ENCODE results near the gene ADAP1. TPM values are rescaled to one million over a fixed set of nuclear protein-coding genes. Genes with fewer than 3 reads are reported as not detected.

The ADAP1 gene
- total RNA-seq, 1 experiment from 2014 or later: 3.1 TPM

- ChIA-PET CTCF (no interaction called here), POLR2A (interaction anchor here (0.6 kb wide), 1 partner anchor 509 kb away, joined by 3 read pairs; no protein-coding TSS in a partner anchor)
- no peak overlapping the region for H3K27ac ChIP-seq (ENCODE audit: low read length)
- intact Hi-C loops (cut with micrococcal nuclease; ENCODE audit: unreplicated experiment) (no loop called here), in situ Hi-C loops (cut with HindIII; ENCODE audit: low pct_unique_long_range_greater_than_20kb, low sequenced_read_pairs) (no loop called here)
- TF ChIP-seq SIN3A (IDR thresholded peaks at IDR 0.05; ENCODE audit: borderline replicate concordance, insufficient read depth, low read depth, low read length) (no peak), REST (IDR thresholded peaks at IDR 0.05; ENCODE audit: insufficient read depth in 1 of 2, low read depth in 2 of 2, low read length in 1 of 2) (no peak)
- TF ChIP-seq, protein P1, sequence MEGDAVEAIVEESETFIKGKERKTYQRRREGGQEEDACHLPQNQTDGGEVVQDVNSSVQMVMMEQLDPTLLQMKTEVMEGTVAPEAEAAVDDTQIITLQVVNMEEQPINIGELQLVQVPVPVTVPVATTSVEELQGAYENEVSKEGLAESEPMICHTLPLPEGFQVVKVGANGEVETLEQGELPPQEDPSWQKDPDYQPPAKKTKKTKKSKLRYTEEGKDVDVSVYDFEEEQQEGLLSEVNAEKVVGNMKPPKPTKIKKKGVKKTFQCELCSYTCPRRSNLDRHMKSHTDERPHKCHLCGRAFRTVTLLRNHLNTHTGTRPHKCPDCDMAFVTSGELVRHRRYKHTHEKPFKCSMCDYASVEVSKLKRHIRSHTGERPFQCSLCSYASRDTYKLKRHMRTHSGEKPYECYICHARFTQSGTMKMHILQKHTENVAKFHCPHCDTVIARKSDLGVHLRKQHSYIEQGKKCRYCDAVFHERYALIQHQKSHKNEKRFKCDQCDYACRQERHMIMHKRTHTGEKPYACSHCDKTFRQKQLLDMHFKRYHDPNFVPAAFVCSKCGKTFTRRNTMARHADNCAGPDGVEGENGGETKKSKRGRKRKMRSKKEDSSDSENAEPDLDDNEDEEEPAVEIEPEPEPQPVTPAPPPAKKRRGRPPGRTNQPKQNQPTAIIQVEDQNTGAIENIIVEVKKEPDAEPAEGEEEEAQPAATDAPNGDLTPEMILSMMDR (IDR thresholded peaks at IDR 0.05): no peak
- H3K36me3 ChIP-seq (ENCODE audit: control insufficient read depth, insufficient read depth, low read length): no peaks in the 10 kb centered on the region; the same call in 1 of the 2 replicates
- no peaks in the 10 kb centered on the region for H3K27me3 ChIP-seq (ENCODE audit: control insufficient read depth, insufficient read depth, low read length)
- H3K4me1 ChIP-seq (ENCODE audit: control insufficient read depth, insufficient read depth, low read length): peaks cover 33% of the 10 kb centered on the region
- DNase-seq (ENCODE audit: low read depth, low spot score): no peak
- no peak overlapping the region for H3K4me3 ChIP-seq (ENCODE audit: low read depth in 2 of 2, low read length in 2 of 2)
- ATAC-seq: peak; percentile 23; the same call in 1 of the 2 replicates
- no TSS peak for BruUV-seq (replicated peaks)
- no peaks in the 10 kb centered on the region for H3K9me3 ChIP-seq (ENCODE audit: control insufficient read depth, insufficient read depth, low read depth, low read length)
Measured at GRCh38 chr7:884191-885003, 70.1 kb downstream of the ADAP1 start.

- CTCF ChIA-PET: interaction anchor here (0.6 to 0.8 kb wide), 2 partner anchors 261 to 530 kb away, joined by 3 to 4 read pairs; no protein-coding TSS in a partner anchor
Measured at GRCh38 chr7:883055-884021, 71.1 kb downstream of the ADAP1 start.

More at GRCh38 chr7:883055-884021, 71.1 kb downstream of the ADAP1 start:
- no peak for TF ChIP-seq POLR2AphosphoS5 (IDR thresholded peaks at IDR 0.05; ENCODE audit: low read depth, low read length)
- TF ChIP-seq, protein P1 (IDR thresholded peaks at IDR 0.05): no peak
- TF ChIP-seq TCF7L2 (IDR thresholded peaks at IDR 0.05; ENCODE audit: low read depth, low read length): no peak
- TF ChIP-seq REST (IDR thresholded peaks at IDR 0.05; ENCODE audit: insufficient read depth in 1 of 2, low read depth in 2 of 2, low read length in 1 of 2): no peak
- TF ChIP-seq SIN3A (IDR thresholded peaks at IDR 0.05; ENCODE audit: borderline replicate concordance, insufficient read depth, low read depth, low read length): no peak
- ATAC-seq: no peak
- no TSS peak for BruUV-seq (replicated peaks)
- Histone ChIP-seq H3K27me3 (ENCODE audit: control insufficient read depth, insufficient read depth, low read length) (no peaks in the 10 kb centered on the region), H3K9me3 (ENCODE audit: control insufficient read depth, insufficient read depth, low read depth, low read length) (no peaks in the 10 kb centered on the region), H3K4me3 (ENCODE audit: low read depth in 2 of 2, low read length in 2 of 2) (no peak overlapping the region), H3K27ac (ENCODE audit: low read length) (no peak overlapping the region), H3K4me1 (ENCODE audit: control insufficient read depth, insufficient read depth, low read length) (peaks cover 43% of the 10 kb centered on the region), H3K36me3 (ENCODE audit: control insufficient read depth, insufficient read depth, low read length) (no peaks in the 10 kb centered on the region; the same call in 1 of the 2 replicates)
- no peak for DNase-seq (ENCODE audit: low read depth, low spot score)
- POLR2A ChIA-PET: no interaction called here
- intact Hi-C loops (cut with micrococcal nuclease; ENCODE audit: unreplicated experiment): no loop called here
- in situ Hi-C loops (cut with HindIII; ENCODE audit: low pct_unique_long_range_greater_than_20kb, low sequenced_read_pairs): no loop called here
